NCI-H82 treated with DMSO at 0.1 percent for 48 hours (cell line): ENCODE results near the gene HK2.
"Not testable (repeated sequence)": the region's sequence is repeated elsewhere in the genome, so short reads cannot be mapped to it uniquely, and the experiment has no call there.

Experiments
- DNase-seq: peaks from one replicate; lab custom pipeline; 2025; ENCODE audit not compliant: unreplicated experiment; lab: John Stamatoyannopoulos, UW

Gene HK2

GRCh38 chr2:74893332-74893731, 59.4 kb downstream of the HK2 start:
- no peak for DNase-seq

- DNase-seq = no peak
These were observed 60.5 kb downstream of the HK2 start for GRCh38 chr2:74894272-74894981.

GRCh38 chr2:74895001-74895400, 61.1 kb downstream of the HK2 start:
- DNase-seq = no peak

- DNase-seq = no peak
These were observed 62.3 kb downstream of the HK2 start for GRCh38 chr2:74896232-74896631.

GRCh38 chr2:74900225-74900624, 66.3 kb downstream of the HK2 start:
- DNase-seq = not testable (repeated sequence)

GRCh38 chr2:74902281-74902860, 68.4 kb downstream of the HK2 start:
- peak; percentile 85 for DNase-seq

GRCh38 chr2:74906395-74906794, 72.5 kb downstream of the HK2 start:
- DNase-seq = no peak

GRCh38 chr2:74907560-74907959, 73.6 kb downstream of the HK2 start:
- DNase-seq = not testable (repeated sequence)

- no peak for DNase-seq
These were observed 75.0 kb downstream of the HK2 start for GRCh38 chr2:74908748-74909444.

- DNase-seq = no peak
These were observed 76.3 kb downstream of the HK2 start for GRCh38 chr2:74910245-74910644.

GRCh38 chr2:74911061-74911460, 77.1 kb downstream of the HK2 start:
- DNase-seq = no peak

GRCh38 chr2:74915743-74916142, 81.8 kb downstream of the HK2 start:
- DNase-seq = no peak

GRCh38 chr2:74916394-74916793, 82.5 kb downstream of the HK2 start:
- no peak for DNase-seq

- no peak for DNase-seq
These were observed 84.0 kb downstream of the HK2 start for GRCh38 chr2:74917702-74918619.

- DNase-seq = peak; percentile 19
These were observed 85.9 kb downstream of the HK2 start for GRCh38 chr2:74919827-74920226.

GRCh38 chr2:74921236-74921736, 87.4 kb downstream of the HK2 start:
- no peak for DNase-seq

GRCh38 chr2:74922592-74923227, 88.8 kb downstream of the HK2 start:
- no peak for DNase-seq

- DNase-seq = no peak
These were observed 90.7 kb downstream of the HK2 start for GRCh38 chr2:74924463-74925265.

GRCh38 chr2:74925361-74925786, 91.4 kb downstream of the HK2 start:
- DNase-seq = no peak

- no peak for DNase-seq
These were observed 93.7 kb downstream of the HK2 start for GRCh38 chr2:74927621-74928020.
